GM12891 (cell line): Measurements from ENCODE around the gene ZNF644.

Experiments used
- POLR2A ChIP-seq: IDR thresholded peaks from 2 replicates; pipeline ENCODE4 v1.6.1; 2011; ENCODE audit warnings: low read depth, low read length, control low read depth
- POLR2AphosphoS5 ChIP-seq: IDR thresholded peaks from 2 replicates; pipeline ENCODE4 v1.6.1; 2011; ENCODE audit warnings: low read depth, low read length, control low read depth

DNA sequence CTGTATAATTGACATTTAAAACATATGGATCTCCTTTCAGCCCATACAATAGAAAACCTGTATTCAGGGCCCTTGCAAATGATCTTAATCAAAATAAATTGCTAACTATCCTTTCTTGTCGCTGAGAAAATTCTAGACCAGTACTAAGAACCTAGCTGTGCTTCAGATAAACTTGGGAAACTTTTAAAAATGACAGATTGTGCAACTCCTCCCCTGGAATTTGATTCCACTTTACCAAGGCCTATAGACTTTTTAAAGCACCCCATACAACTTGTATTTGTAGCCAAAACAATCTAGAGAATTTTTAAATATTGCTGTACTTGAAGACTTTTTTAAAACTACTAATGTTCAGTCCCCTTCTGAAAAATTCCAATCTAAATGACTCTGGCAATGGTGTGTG lies 51.6 kb downstream of the ZNF644 start:
- TF ChIP-seq POLR2A (no peak), POLR2AphosphoS5 (no peak)
